GM19328 (cell line): ENCODE data around the gene SOX6.

Experiments
- ATAC-seq: cut with Tn5 transposase; IDR thresholded peaks from one replicate; pipeline ENCODE4 v1.9.1; 2021; ENCODE audit warnings: mild to moderate bottlenecking, moderate library complexity; ENCODE audit not compliant: unreplicated experiment

The SOX6 gene

DNA sequence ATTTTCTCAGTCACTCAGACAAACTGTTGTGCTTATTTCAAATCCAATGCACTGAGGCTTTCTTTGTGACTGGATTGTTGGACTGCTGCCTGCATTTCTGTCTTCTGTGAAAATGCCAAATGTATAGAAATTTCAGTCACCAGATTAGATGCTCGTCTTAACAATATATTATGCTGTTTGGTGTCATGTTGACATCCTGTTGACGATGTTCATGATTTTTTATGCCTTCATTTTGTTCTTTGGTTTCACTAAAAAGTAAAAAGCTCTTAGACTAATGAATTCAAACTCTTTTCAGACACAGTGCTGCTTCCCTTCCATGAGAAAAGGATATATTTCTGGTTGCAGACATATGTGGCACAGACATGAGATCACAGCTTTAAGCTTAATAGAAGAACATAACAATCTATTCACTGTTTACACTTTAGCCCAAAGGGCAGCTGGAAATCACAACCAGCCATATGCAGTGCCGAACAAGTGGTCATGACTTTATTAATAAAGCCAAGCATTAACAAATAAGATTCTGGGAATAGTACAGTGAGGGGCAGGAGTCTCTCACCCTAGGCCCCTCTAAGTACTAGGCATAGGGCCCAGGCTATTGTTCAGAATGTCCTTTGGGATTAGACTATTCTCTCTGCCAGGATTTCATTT, 9.4 kb upstream of the SOX6 start:
- no peak for ATAC-seq

DNA sequence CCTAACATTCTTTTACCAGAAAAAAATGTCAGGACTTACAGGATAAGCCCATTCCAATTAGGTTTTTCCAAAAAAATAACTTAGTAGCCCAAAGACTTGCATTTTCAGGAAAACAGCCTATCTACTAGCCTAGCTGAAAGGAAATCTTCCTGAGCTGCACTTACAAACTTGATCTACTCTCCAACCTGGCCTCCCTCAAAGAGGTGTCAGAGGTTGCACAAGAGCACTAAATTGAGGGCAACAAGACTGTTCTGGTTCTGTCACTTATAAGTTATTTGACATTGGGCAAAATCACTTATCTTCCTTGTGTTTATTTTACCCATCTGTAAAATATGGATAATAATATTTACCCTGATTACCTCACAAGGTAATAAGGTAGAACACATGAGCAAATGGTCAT, 7.9 kb upstream of the SOX6 start:
- no peak for ATAC-seq

DNA sequence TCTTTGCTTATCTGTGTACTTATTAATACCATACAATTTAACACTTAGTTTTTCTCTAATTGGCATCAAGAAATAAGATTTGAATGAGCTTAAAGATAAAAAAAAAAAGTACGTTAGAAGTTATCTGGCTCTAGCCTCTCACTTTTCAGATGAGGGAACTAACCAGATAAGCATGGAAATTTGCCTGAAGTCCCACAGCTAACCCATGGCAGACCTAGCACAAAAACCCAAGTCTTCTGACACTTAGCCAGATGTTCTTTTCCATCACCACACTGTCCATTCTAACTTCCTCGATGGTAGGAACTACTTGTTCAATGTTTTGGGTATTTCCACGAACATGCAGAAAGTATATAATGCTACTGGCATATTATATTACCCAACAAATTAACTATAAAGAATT, 7.4 kb upstream of the SOX6 start:
- no peak for ATAC-seq

DNA sequence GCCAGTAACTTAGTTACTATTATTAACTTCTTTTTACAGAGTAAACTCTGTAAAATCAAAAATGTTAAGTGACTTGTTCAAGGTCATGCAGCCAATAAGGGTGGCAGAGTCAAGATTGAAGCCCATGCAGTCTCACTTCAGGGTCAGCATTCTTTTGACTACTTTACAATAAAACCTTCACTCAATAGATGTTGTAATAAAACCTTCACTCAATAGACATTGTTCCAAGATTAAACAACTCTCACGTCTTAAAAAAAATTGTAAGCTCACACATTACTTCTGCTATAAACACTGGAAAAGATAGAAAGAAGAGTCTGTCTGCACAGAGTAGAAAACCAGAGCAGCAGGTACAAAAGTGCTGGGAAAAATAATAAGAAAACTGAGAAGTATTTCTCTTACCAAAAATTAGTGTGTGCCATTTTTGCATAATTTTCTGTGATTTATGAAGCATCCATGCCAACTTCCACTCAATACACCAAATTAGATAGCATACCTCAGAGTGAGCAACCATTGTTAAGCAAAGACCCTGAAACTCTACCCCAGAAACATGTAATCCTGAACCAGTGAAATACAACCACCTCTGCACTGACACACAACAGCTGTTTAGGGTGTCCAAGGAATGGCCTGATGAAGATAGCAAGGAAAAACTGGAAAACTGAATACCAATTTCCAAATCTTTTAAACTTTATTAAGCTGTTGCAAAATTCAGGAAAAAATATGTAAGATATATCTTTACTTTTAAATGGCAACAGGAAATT, 4.9 kb upstream of the SOX6 start:
- ATAC-seq: no peak

DNA sequence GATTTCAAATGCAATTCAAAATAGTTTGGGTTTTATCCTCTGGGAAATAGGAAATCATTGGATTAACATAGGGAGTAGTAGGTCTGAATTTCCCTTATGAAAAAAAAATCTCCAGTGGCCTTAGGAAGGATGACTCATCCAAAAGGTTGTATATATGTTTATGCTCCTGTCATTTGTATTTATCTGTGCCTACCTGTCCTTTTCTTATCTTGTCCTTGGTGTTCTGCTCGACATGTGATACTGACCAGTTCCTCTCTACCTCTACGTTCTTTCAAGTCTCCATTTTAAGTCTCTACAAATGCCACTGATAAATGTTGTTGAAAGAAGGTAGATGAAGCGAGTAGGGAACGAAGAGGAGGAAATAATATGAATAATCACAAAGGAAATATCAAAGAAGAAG, 3.0 kb upstream of the SOX6 start:
- ATAC-seq: no peak

DNA sequence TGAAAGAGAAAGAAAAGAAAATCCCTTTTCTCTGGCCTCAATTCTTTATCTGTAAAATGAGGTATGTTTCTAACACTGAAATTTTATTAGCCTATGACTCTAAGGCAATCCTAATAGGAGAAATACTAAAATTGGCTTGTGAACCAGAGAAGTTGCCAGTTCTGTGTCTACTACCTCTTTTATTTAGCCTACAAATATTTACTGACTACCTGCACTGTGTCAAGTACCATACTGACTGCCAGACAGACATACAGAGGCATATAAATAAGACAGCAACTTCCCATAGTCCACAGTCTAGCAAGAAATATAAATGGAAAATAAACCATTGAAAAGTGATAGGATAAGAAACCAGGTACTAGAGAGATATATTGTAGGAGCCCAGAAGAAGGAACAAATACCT, 2.4 kb upstream of the SOX6 start:
- no peak for ATAC-seq

DNA sequence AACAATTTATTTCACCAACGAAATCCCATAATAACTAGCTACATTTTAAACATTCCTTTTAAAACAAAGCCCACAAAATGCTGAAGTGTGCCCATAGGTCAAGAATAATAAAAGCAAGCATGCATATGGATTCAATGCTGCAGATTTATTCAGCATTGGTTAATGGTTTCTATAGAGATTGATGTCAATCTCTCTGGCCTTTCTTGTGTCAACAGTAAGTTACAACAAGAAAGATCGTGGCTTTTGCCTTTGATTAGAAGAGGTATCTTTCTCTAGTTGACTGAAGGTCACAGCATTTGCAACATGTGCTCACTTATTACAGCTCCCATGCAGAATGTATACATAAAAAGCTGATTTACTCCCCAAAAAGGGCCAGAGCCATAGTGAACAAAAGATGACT, 1.4 kb upstream of the SOX6 start:
- ATAC-seq: no peak

DNA sequence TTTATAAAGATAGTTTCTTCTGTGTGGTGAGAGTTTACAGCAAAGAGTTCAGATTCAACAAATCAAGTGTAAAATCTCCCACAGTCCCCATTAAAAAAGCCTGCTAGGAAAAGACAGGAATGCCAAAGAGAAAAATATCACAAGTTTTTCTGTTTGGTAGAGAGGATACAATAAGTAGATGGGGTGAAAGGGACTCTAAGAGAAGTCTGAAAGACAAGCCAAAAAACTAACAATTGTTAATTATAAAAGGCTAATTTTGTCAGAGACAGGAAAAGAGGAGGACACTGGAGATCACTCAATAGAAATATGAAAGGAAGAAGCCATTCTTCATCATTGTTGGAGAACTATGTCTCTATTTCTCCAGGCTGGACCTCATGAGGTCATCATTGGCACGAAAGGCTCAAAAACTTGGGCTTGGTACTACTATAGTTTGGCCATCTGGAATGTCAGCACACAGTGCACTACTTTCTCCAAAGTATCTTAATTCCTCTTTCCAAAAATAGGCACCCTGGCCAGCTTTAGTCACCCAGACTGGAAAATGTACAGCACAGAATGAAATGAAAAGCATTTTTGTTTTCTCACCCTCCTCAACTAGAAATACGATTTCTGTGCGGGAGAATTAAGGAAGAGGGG, 531 bp upstream of the SOX6 start:
- ATAC-seq: no peak

DNA sequence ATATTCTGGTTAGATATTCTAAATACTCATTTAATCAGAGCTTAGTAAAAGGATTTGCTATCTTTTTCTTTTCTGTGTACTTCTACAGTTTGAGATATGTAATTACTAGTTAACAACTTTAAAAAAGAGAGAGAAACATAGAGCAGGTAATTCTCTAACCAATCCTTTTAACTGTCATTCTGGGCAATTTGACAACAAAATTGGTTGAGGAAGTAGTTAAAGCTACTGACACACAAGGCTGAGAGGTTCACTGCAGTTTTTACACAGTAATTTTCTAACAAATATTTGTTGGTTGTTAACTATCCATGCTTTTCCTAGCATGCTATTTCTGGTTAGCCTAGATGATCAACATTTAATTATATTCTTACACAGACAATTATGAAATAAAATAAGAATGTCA, 3.6 kb downstream of the SOX6 start:
- no peak for ATAC-seq

DNA sequence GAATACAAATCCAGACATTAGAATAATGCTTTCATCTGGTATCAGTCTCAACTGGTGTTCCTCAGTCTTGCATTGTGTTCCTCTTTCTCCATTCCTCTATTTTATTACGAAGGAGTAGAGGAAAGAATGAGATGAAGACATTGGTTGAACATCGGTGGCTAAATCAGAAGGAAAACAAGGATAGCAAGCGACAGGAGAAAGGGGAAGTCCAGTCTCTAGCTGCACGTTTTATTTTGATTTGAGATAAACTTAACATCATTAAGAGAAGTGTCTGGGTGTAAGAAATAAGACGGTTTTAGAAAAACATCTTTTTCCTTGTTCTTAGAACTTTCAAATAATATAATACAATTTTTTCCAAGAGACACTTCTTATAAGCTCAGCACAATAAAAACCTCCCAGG, 6.2 kb downstream of the SOX6 start:
- no peak for ATAC-seq

DNA sequence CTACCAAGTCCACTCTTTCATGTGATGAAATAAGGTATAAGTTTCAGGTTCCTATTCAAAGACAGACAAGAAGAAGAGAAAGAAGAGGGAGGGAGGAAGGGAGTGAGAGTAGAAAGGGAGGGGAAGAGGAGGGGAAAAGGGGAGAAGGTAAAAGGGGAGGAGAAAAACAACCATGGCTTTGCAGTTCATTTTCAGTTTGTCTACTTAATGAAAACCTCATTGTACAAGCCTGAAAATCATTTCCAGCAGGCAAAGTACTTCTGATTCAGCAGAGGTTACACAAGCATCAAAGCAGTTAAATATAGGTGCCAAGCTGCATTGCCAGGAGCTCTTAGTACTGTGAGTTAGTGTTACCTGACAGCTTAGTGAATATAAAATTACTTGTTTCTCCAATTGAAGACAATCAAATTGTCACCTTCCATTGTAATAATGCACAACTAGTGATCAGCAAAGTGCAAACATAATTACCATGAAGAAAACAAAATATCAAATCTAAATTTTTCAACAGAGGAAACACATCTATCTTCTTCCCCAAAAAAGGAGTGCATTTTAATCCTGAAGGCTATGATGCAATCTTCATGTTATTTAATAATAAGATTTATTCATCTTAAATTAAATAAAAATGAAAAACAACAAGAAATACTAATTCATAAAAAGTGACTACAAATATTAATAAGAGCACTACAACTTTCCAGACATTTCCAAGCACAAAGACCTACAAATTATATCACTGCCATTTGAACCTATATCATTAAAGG, 8.2 kb downstream of the SOX6 start:
- ATAC-seq: no peak

DNA sequence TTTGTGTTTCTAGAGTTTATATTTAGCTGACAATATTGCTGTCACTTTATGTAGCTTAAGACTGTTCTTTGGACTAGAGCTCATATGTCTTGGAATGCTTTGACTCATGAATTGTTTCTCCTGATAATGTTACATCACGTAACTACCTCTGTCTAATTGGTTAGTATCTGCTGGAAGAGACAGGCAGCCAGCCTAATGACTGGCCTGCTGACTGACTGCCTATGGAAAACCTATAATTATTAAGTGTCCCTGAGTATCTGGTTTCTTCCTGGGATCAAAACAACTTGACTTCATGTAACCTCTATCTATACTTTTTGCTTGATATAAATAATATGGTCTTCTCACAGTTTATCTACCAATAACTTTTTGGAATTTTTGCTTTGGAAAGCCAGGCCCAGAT, 9.4 kb downstream of the SOX6 start:
- no peak for ATAC-seq

DNA sequence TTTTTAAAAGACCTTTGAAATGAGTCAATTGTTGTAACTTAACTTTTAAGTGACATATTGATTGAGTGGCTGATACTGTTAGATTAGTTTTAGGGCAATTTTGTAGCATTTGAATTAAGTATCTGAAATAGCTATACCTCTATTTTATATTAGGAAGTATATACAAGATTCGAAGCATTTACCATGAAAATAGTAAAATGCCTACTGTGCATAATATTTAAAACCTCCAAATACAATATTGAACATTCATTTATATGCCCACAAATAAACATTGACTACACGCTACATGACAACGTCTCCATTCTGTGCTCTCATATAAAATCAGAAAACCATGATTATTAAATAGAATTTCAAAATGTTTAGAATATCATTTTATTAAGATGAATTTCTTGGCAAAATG, 14.5 kb downstream of the SOX6 start:
- no peak for ATAC-seq

DNA sequence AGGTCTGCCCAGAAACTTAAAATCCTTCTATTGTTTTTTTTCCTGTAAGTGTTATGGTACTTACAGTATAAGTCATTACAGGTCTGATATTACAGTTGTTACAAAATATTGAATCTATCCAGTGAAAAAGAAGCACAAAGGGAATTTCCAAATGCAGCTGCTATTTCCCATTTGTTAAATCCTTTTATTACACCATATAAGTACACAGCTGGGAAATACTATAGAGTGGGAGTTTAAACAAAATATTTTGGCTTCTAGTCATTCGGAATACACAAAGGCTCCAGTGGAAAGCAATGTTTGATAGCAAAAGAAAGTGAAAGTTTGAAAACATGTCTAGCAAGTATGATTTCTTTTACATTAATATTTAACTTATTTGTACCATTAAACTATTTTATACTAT, 18.0 kb downstream of the SOX6 start:
- ATAC-seq: no peak

DNA sequence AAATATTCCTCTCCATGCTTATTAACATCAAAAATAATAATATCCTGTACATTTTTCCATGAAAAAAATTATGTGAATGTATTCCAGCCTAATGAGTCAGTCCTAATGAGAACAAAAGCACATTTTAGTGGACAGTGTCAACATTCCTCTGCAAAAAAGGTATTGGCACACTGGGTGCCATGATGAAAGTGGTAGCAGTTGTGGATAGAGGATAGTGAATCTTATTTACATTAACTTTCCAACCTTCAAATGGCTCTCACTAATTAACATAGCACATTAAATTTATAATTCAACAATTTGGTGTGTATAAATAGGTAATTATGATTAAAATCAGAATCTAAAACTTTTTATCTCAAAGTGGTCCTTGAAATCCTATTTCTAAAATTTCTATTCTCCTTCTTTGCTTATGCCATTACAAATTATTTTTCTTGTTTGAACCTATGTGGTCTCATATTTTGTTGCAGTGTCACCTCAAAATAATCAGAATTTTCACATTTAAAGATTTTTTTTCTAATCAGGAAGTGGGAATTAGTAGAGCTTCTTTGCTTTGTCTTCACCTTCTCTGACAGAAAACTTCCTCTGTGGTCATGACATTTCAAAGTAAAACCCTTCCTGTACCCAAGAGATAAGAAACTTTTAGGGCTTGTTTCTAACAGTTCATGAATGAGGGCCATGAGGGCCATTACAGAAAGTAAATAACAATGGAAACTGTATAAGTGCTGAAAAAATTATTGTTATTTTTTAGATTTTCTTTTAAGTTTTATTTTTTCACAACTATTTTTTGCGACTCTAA, 18.7 kb downstream of the SOX6 start:
- no peak for ATAC-seq

DNA sequence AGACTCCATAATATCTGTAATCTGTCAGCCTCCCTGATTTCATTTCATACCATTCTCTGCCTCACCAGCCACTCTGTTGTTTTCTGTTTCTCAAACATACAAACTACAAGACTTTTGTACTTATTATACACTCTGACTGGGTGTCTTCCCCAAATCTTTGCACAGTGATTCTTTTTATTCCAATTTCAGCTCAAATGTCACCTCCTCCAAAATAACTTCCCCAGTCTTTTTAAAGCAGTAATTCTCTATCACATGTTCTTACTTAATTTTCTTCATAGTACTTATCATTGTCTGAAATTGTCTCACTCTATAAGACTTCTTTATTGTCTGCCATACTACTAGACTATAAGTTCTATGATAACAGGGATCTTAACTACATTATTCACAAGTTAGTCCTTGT, 19.6 kb downstream of the SOX6 start:
- no peak for ATAC-seq

DNA sequence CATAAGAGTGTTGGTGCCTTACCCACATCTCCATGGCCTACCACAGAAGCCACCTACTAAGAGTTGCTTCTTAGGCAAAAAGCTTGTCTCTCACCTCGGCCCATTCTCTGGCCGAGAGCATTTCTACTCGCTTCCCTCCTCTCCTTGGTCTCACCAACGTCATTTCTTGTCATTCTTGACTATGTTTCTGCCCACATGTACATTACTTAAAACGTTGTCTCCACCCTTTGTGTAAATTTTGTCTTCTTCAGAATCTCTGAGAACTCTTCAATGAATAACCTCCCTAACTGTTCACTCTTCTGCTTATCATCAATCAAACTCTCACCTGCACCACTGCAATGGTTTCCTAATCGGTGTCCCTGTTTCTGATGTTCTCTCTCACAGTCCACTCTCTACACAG, 20.1 kb downstream of the SOX6 start:
- ATAC-seq: no peak

DNA sequence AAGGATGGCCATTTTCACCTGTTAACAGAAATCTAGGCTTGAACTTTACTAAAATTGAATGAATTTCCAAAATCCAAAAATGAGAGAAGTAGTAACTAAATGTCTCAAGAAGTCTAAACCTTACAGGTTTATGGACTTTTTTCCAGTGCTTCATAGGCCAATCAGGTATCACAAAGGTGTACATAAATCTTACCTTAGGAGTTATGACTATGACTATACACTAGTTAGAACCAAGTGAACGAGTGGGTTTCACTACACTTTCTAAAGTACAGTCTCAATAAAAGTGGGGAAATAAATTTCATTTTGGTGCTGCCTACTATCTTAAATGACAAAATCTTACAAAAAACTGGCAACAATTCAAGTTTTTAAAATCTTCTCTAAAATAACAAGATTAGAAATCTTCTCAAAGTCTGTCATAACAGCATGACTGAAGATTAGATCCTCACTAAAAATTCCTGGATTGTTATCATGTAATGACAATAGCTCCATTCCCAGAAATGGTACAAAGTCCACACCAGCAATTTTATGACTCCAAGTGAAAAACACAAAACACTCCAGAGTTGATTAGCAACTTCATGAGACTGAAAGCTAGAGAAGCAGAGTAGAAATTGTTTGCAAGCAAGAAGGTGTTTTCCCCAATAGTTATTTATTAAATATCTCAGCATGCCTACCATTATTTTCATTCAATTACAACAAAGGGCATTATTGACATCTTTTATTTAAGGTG, 20.9 kb downstream of the SOX6 start:
- no peak for ATAC-seq

DNA sequence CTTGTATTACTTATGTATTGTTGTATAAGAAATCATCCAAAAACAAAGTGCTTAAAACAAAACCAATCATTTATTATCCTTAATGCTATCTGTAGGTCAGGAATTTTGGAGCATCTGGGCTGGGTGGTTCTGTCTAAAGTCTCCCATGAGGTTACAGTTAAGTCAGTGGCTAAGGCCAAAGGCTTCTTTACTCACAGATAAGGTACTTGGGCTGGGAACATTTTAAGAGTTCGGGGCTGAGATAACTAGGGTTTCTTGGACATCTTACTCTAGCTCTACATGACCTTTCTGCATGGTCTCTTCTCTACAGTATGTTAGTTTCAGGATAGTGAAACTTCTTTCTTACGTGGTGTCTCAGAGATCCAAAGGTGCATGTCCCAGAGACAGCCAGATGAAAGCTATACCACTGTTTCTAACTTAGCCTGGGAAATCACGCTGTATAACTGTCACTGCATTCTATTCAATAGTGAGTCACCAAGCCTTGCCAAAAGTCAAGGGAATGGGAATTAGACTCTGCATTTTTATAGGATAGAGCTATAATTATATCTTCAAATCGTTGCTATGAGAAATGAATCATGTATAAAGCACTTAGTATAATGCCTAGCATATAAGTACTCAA, 29.6 kb downstream of the SOX6 start:
- no peak for ATAC-seq

DNA sequence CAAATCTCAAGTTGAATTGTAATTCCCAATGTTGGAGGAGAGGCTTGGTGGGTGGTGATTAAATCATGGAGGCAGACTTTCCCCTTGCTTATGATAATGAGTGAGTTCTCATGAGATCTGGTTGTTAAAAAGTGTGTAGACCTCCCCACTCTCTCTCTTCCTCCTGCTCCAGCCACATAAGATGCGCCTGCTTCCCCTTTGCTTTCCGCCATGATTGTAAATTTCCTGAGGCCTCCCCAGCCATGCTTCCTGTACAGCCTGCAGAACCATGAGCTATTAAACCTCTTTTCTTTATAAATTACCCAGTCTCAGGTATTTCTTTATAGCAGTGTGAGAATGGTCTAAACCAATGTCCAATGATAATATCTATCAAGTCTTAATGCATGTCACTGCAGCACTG, 34.2 kb downstream of the SOX6 start:
- ATAC-seq: no peak
